SKM-1 (cell line): ENCODE results near the gene UBE2L5.

Source experiments
- DNase-seq: peaks from one replicate; lab custom pipeline; 2025; ENCODE audit not compliant: unreplicated experiment; lab: John Stamatoyannopoulos, UW

The UBE2L5 gene

DNA sequence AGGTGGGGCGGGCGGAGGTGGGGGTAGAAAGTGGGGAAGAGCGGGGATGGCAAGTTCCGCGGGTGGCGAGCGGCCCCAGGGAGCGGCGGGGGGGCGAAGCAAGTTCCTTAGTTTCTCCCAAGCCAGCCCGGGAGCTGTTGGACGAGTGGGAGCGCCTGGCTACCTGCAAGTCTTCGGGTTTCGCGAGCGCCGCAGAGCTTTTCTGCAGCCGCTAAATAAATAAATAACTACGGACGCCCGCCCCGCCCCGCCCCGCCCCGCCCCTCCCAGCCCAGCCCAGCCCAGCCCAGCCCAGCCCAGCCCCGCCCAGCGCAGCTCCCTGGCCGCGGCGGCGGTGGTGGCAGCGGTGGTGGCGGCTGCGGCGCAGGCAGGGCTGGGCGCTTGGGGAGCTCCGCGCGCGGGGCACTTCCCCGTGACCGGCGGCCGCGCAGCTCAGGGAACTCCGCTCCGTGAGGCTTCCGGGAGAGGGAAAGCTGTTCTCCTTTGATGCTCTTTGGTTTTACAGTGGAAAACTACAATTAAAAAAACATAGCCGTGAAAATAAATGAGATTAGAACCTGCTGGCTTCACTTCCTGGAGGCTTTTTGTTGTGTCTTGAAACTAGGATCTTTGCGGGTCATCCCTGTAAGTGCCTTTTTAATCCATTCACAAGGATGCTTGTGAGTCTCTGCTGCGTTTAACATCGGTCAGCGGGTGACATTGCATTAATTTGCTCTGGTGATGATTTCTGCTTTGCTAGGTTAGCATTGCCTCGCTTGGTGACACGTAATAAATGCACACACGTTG, at the start of gene UBE2L5:
UBE2L5 (plus strand) TSS at position 440 of the 786 bp plus-strand sequence. CDS start 5,498 bp downstream, outside the sequence.
- peak; percentile 53 for DNase-seq

DNA sequence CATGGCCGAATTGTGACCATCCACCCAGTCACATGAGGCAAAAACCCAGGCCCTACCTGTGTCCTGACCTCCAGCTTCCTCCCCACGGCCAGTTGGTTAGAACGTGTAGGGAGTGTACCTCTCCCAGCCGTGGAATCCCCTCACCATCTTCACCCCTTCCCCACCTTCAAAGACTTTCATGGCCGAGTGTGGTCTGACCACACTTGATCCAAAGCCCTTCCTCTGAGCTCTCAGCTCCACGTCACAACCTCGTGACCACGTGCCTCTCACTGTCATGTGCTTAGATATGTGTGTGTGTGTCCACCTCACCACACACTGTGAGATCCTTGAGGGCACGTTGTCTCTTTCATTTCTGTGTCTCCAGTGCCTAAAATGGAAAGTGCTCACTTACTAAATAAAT, 48.6 kb upstream of the UBE2L5 start:
- DNase-seq: no peak

DNA sequence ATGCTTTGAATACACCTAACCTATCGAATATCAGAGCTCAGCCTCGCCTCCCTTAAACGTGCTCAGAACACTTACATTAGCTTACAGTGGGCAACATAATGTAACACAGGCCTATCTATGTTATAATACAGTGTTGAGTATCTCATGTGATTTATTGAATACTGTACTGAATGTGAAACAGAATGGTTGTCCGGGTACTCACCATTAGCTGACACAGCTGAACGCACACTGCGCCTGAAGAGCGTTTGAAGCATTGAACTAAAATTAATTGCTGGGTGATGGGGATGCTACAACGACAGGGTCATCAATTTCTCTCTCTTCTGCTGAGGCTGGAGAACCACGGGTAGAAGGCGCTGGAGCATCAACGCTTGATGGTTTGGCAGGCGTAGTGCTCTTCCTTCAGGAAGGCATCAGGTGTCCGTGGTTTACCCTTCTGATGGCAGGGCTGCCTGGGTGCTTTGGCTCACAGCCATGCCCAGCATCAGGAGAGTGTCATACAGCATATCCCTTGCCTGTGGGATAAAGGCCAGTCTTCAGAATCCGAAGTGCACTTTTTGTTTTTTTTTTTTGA, 46.9 kb upstream of the UBE2L5 start:
- DNase-seq: no peak

DNA sequence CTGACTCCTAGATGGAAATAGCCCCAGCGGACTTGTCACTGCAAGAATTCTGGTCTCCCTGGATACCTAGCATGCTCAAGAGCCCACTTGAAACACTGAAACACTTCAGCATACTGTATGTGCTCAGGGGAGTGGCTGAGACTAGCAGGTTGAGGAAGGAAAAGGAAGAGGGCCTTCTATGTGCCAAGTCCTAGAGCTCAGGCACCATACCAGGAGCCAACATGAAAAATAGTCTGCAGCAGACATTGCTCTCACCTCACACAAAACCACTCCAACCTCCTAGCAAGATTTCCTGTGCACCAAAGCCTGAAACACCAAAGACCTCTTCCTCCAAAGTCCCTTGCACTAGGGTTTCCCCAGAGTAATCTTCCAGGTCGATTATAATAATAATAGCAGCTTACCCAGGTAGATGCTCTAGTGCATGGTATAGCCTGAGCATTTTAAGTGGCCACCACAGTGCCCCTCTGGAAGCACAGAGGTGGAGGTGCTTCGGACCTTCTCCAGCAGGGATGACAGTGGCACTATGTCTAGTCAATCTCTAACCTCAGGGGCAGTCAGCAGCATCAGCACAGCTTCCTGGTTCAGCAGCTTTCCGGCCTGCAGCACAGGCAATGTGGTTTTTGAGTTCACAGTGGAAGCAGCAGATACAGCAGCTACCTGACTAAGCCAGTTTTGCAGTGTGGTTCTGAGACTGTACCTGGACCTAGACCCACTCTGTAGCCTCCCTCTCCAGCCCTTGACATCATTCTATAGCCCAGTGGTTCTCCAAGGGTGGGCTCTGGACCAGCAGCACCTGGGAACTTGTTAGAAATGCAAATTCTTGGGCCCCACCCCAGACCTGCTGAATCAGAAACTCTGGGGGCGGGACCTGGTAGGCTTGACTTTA, 45.6 kb upstream of the UBE2L5 start:
- DNase-seq: peak; percentile 42

DNA sequence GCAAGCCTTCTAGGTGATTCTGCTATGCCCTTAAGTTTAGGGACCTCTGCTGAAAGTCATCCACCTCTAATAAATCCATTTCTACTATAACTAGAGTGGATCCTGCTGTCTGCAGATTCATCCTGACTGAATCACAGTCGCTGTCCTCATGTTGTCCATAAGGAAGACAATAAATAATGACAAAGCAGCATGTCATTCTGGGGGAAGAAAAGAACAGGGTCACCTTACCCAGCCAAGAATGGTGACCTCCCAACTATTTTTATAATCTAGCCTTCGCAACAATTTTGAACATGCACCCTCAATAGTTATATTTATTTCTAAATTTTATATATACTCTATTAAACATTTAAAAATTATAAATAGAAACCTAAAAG, 45.0 kb upstream of the UBE2L5 start:
- no peak for DNase-seq

DNA sequence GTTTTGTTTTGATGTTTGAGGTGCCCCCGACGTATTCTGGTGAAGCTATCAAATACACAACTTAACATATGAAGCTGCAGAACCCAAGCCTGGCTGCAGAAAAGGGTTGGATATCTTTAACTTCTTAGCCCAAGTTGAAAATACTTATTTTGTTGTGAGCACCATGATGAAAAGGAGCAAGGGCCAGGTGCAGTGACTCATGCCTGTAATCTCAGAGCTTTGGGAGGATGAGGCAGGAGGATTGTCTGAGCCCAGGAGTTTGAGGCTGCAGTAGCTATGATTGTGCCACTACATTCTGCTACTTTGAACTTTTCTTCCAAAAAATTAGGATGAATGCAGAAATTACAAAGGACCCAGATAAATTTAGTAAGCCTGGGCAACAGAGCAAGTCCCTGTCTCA, 44.1 kb upstream of the UBE2L5 start:
- DNase-seq: no peak

DNA sequence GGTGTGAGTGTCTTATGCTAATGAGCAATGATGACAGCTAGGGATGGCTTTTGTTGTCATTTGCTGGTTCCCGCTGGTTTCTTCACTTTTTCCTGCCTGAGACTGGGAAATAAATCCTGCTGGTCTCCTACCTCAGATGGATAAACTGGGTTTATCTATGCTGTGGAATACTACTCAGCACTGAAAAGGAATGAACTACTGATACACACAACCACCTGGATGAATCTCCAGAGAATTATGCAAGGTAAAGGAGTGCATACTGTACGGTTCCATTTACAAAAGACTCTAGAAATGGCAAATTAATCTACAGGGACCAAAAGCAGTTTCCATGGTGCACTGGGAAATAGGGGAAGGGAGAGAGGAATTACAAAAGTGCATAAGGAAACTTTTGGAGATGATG, 41.2 kb upstream of the UBE2L5 start:
- DNase-seq: no peak

DNA sequence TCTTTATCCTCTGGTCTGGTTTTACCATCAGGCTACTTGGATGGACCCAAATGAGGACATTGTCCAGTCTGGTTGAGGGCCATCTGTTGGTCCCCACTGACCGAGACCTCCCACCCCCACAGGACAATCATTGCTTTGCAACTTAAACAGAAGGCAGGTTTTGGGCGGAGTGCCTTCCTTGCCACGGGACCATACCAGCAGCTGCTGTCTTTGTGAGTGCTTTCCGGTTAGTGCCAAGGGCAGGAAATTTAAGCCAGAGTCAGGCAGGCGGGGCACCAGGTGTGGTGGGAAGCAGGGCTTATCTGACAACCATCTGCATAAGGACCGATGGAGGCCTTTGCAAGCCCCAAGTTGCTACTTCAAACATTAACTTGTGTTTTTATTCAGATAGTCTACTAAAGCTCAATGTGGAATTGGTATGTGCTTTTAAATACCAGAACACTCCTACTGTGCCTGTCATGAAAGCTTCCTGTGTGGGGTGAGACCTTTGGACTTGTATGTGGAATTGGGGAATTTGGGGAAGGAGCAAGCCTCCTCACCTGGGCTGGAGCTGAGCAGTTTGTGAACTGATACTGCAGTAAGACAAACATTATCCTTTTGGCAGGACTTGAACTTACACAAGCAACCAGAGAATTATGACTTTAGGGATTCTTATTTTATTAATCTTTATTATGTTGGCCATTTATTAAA, 39.3 kb upstream of the UBE2L5 start:
- no peak for DNase-seq

DNA sequence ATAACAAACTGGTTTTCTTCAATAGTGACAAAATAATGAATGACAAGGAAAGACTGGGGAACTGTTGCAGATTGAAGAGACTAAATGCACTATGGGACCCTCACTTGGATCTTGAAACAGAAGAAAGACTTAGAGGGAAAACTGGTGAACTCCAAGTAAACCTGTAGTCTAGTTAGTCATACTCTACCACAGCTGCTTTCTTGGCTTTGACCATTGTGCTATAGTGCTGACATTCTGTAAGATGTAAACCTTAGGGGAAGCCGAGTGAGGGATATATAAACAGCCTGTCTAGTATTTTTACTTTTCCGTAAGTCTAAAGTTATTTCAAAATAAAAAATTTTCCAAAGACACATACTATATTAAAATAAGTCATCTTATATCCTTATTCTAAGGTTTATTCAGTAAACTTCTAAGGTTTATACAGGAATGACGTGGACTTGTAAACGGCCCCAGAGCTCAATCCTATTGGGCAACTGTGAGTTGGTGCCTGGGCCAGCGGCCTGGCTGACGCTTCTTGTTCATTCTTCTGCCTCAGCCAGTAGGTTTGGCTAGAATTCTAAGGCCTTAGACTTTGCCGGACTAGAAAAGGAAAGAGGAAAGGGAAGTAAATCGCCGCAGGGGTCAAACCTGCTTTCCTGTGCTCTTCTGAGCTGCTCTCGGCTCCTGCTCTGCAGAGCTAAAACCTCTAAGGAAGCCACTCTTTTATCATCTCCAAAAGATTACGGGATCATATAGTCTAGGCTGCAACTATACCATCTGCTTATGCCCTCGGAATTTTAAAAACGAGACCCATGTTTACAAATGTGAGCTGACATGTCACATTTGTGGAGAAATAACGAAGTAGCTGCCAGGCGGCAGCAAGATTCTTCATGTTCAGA, 33.6 kb upstream of the UBE2L5 start:
- DNase-seq: no peak

DNA sequence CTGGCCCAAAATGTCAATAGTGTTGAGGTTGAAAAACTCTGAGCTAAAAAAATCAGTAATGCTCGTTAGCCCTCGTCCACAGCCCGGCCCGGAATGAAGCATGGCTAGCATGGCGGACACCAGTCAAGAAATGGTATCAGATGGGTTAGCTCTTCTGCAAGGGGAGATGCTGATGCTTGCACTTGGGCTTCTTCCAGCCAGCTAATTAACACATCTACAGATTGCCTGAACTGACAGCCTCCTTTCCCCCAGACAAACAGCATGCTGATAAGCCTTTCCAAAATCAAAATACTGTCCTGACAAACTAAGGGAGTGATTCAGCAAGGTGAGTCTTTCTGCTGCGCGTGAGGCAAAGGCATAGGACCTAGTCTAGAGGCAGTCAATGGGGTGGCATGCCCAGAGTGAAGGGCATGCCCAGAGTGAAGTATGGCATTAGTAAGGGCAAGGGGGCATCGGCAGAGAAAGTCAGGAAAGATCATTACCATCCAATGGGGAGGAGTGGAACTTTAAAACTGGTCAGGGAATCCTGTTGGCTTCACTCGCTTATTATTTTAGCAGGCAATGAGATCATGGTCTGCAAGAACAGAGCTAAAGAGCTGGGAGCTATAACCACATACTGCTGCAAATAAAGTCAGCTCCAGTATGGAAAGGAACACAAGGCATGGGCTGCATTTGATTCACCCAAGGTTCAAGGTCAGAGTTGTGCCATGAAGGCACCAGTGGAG, 30.2 kb upstream of the UBE2L5 start:
- no peak for DNase-seq

DNA sequence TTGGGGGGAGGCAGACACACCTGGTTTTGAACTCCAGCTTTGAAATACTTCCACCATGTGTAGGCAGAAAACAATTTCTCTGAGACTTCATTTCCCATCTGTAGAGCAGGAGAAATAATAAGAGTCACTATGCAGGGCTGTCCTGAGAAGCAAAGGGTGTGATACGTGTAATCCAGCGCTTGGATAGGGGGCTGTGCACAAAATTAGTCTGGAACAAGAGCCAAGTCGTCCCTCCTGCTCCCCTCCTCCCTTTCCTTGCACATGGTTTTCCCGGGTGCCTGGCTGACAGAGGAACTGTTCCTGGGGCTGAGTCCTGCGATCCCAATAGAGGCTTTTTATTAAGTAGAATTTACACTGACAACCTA, 29.6 kb upstream of the UBE2L5 start:
- DNase-seq: no peak

DNA sequence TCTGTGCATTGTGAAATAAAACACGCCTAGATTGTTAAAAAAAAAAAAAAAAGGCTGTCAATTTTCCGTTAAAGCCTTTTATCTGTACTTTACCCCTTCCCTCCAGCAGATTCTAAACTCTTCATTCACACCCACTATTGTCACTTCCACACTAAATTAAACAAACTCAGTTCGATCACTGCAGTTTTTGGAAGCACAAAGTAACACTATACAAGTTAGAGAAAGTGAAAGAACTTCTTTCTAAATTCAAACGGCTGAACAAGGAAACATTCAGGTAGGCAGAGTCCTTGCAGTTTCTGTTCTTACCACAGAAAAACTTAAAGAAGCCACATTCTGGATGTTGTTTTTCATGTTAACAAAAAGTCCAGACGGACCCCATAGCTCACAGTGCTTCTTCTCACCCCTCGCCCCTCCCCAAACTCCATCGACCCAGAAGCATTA, 27.5 kb upstream of the UBE2L5 start:
- no peak for DNase-seq

DNA sequence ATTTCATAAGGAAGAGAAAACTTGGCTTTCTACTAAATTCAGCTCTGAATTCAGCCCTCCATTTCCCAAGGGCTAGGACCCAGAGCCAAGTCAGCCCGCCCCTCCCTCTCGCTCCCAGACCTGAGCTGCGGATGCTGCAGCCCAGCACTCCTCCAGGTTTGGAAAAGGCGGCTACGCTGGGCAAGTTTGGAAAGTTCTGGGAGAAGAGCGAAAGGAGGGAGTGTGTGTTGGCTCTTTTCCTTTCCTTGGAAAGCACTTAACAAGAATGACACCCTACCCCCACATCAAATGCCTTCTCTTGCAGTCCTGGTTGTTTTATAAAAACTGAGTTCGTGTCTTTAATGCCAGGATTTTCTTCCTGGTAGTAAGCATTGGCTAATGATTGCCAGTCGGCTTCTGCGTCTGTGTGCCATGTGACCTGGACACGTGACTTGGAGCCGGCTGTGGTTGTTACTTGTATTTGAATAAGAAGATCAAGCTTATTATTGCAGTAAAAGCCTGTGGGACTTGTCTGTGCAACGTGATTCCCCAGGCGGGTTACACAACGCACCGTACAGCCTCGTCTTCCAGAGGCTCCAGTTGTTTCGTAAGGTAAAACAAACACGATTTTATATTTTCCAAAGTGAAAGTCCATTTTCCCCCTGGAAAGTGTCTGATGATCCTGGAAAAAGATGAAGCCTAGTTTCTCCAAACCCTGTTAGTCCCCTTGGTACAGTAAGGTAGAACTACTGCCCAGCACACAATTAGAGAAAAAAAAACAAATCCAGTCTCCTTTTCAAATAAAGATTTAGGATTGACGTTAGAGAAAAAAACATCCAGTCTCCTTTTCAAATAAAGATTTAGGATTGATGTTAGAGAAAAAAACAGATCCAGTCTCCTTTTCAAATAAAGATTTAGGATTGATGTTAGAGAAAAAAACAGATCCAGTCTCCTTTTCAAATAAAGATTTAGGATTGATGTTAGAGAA, 26.8 kb upstream of the UBE2L5 start:
- DNase-seq: peak; percentile 44

DNA sequence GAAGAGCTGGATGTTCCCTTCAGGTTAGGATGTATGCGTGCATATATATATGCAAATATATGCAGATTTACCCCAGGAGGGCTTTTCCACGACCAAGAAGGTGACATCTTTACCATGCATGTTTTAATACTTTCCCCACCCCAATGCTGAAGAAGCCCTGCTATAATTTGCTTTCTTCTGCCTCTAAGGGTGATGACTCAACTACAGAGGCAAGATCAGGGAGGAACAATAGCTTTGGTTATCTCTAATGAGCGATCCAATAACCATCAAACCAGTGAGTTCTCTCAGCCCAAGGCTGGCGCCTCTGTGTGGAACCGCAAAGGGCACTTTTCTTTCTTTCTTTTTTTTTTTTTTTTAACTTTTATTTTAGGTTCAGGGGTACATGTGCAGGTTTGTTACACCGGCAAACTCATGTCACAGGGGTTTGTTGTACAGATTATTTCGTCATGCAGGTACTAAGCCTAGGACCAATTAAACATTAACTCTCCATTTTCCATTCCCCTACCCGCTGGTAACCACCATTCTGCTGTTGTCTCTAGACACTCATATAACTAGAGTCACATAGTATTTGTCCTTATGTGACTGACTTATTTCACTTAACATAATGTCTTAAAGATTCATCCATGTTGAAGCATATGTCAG, 25.7 kb upstream of the UBE2L5 start:
- DNase-seq: no peak

DNA sequence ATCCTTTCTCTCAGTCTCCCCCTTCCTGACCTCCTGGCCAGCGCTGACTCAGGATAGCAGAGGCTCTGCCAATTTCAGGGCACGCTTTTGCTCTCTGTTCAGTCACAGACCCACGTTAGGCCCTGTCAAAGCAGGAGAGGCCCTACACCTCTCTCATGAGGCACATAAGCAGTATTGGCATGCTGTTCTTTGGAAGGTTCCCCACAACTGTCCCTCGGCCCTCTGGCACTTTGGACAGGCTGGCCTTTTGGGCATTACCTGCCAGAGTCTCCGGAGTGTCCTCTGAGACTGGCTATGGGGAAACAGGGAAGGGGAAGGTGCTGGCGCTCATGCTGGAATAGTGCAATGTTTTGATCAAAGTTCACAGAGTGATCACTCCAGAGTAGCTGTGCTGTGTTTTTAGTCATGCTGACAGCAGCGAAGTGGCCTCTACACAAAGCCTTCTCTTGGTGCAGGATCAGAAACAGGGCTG, 23.7 kb upstream of the UBE2L5 start:
- no peak for DNase-seq

DNA sequence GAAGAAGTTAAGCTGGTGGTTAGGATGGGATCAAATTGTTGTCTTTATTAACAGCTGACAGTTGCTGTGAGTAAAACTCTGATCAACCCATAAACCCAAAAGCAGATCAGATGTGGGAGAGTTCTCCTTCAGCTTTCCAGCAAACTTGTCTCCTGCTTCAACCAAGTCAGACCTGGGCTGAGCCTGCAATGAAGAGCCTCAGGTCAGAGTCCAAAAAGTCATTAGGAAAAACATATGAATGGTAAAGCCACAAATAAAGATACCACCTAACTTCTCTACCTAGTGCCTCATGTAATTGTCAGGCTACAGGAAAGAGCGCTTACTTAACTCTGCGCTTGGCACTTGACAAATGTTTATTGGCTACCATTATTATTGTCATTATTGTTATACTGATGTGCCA, 21.9 kb upstream of the UBE2L5 start:
- no peak for DNase-seq

DNA sequence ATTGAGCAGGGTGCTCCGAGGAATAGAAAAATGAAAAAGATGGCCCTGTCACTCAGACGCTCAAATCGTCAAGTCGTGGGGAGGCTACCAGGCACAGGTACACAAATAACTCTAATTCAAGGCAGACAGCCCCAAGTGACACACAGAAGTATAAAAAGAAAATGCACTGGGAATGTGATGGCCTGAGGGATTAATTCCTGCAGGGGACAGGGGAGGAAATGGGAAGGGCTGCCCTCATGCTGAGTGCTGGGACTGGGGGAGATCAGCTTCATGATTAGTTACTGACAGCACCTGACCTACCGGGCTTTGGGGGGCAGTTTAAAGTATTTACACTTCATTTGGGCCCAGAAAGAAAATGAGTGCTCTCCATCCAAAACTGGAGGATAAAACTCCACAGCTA, 20.9 kb upstream of the UBE2L5 start:
- no peak for DNase-seq

DNA sequence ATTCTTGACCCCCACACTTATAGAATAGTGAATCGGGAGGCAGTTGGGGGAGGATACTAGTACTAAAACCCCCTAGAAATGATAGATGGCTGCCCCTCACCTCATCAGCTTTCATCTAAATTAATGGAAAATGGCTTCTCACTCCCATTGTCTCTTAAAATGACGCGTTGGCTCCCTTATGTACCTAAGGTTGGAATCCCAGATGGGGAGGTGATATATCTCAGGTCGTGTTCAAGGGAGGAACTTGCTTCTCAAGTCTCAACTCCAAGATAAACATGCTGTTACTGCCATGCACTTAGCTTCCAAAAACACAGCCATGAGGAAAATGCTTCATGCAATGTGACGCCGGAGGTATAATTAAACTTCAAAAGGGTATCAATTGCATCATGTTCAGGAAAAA, 18.8 kb upstream of the UBE2L5 start:
- no peak for DNase-seq
